Vagina (tissue), 2 donors: ENCODE results near the gene DFFB.

Experiments
- POLR2A ChIP-seq, 2 donors: fragments of 450-650 bp; IDR thresholded peaks; one replicate each; pipeline ENCODE4 v1.6.1; 2017; ENCODE audit warnings: antibody characterized with exemption in 2 of 2, mild to moderate bottlenecking in 2 of 2, moderate library complexity in 2 of 2
- TF ChIP-seq, protein P1 (sequence below), 3 experiments: fragments of 450-650 bp in 2 of 3; fragments of 200-600 bp in 1 of 3; sonication (generic) in 1 of 3; IDR thresholded peaks; one replicate each; pipeline ENCODE4 v1.5.1; 2017 to 2019; ENCODE audit warnings: antibody characterized with exemption in 3 of 3, mild to moderate bottlenecking in 2 of 3, moderate library complexity in 2 of 3

- TF ChIP-seq, protein P1, sequence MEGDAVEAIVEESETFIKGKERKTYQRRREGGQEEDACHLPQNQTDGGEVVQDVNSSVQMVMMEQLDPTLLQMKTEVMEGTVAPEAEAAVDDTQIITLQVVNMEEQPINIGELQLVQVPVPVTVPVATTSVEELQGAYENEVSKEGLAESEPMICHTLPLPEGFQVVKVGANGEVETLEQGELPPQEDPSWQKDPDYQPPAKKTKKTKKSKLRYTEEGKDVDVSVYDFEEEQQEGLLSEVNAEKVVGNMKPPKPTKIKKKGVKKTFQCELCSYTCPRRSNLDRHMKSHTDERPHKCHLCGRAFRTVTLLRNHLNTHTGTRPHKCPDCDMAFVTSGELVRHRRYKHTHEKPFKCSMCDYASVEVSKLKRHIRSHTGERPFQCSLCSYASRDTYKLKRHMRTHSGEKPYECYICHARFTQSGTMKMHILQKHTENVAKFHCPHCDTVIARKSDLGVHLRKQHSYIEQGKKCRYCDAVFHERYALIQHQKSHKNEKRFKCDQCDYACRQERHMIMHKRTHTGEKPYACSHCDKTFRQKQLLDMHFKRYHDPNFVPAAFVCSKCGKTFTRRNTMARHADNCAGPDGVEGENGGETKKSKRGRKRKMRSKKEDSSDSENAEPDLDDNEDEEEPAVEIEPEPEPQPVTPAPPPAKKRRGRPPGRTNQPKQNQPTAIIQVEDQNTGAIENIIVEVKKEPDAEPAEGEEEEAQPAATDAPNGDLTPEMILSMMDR (IDR thresholded peaks at IDR 0.05), result no peak
- no peak for TF ChIP-seq POLR2A (IDR thresholded peaks at IDR 0.05)
These were observed 23.9 kb downstream of the DFFB start for GRCh38 chr1:3881193-3881480.
